HepG2 (cell line): ENCODE measurements around the gene CMTM8. TPM values are rescaled to one million over a fixed set of nuclear protein-coding genes. Genes with fewer than 3 reads are reported as not detected.

Source experiments
- GABPB1 ChIP-seq: IDR thresholded peaks from 2 replicates; pipeline ENCODE4 v1.6.1; 2016; ENCODE audit warnings: mild to moderate bottlenecking, missing genetic modification reagents, moderate library complexity, missing compliant biosample characterization
- MEF2D ChIP-seq: sonication (generic); formaldehyde crosslinking; IDR thresholded peaks from 2 replicates; pipeline ENCODE4 v1.5.1; 2020; ENCODE audit warnings: mild to moderate bottlenecking, missing genetic modification reagents
- NFRKB ChIP-seq: fragments of 450-650 bp; IDR thresholded peaks from 2 replicates; pipeline ENCODE4 v1.6.1; 2017
- RXRA ChIP-seq: sonication (generic); formaldehyde crosslinking; IDR thresholded peaks from 2 replicates; pipeline ENCODE4 v1.5.1; 2020; ENCODE audit warnings: missing genetic modification reagents
- SALL1 ChIP-seq: sonication (generic); formaldehyde crosslinking; IDR thresholded peaks from 2 replicates; pipeline ENCODE4 v1.8.0; 2022; ENCODE audit warnings: mild to moderate bottlenecking, missing genetic modification reagents
- TBL1XR1 ChIP-seq: fragments of 150-350 bp; IDR thresholded peaks from 2 replicates; pipeline ENCODE4 v1.6.1; 2014; ENCODE audit warnings: borderline replicate concordance, low read length; ENCODE audit not compliant: partially characterized antibody
- ZFX ChIP-seq: sonication (generic); formaldehyde crosslinking; IDR thresholded peaks from 2 replicates; pipeline ENCODE4 v1.4.0; 2020; ENCODE audit warnings: mild to moderate bottlenecking, low read depth, missing genetic modification reagents, moderate library complexity
- ZNF10 ChIP-seq: sonication (generic); formaldehyde crosslinking; IDR thresholded peaks from 2 replicates; pipeline ENCODE4 v1.4.0; 2020; ENCODE audit warnings: mild to moderate bottlenecking, low read depth, missing genetic modification reagents, borderline replicate concordance
- ZNF709 ChIP-seq: sonication (generic); formaldehyde crosslinking; IDR thresholded peaks from 2 replicates; pipeline ENCODE4 v1.5.0; 2020; ENCODE audit warnings: mild to moderate bottlenecking, missing genetic modification reagents
- ZNF766 ChIP-seq: sonication (generic); formaldehyde crosslinking; IDR thresholded peaks from 2 replicates; pipeline ENCODE4 v1.5.0; 2020; ENCODE audit warnings: missing genetic modification reagents, borderline replicate concordance
- ZNF773 ChIP-seq: sonication (generic); formaldehyde crosslinking; IDR thresholded peaks from 2 replicates; pipeline ENCODE4 v1.4.0; 2020; ENCODE audit warnings: missing genetic modification reagents, borderline replicate concordance
- polyA plus RNA-seq, 8 experiments: library from polyadenylated mRNA; depleted of rRNA in 3 of 8; stranded (reverse) in 7 of 8; unstranded in 1 of 8; fragments of >200 nt; fragmentation: Illumina TruSeq in 4 of 8; extraction: Trizol in 4 of 8; gene quantifications; 2 replicates each; pipeline versions ENCODE4 v1.2.1 to v1.2.3, GENCODE V29; 2011 to 2016; ENCODE audit warnings: low read depth in 4 of 8, missing spikeins in 1 of 8, mixed read lengths in 1 of 8; ENCODE audit not compliant: insufficient read depth in 1 of 8
- total RNA-seq, 5 experiments: library from RNA; depleted of rRNA; stranded (reverse); fragments of >200 nt; fragmentation: Illumina TruSeq; extraction: Trizol; gene quantifications; 2 replicates each; pipeline ENCODE4 v1.2.3, GENCODE V29; 2016; ENCODE audit warnings: low read depth in 1 of 5
- TF ChIP-seq, protein P1 (sequence below): sonication (generic); formaldehyde crosslinking; IDR thresholded peaks from 2 replicates; pipeline ENCODE4 v1.8.1; 2023; ENCODE audit warnings: mild to moderate bottlenecking, missing genetic modification reagents
- TF ChIP-seq, protein P2 (sequence below): sonication (generic); formaldehyde crosslinking; IDR thresholded peaks from 2 replicates; pipeline ENCODE4 v1.8.0; 2022; ENCODE audit warnings: missing genetic modification reagents, mild to moderate bottlenecking, inconsistent platforms, borderline replicate concordance
- TF ChIP-seq, protein P3 (sequence below): sonication (generic); formaldehyde crosslinking; IDR thresholded peaks from 2 replicates; pipeline ENCODE4 v1.4.0; 2020; ENCODE audit warnings: missing genetic modification reagents
- TF ChIP-seq, protein P4 (sequence below), 2 experiments: fragments of 450-650 bp in 1 of 2; sonication (generic) in 1 of 2; formaldehyde crosslinking; IDR thresholded peaks; 2 replicates each; pipeline versions ENCODE4 v1.5.0 to v1.8.0; 2020 to 2022; ENCODE audit warnings: mild to moderate bottlenecking in 1 of 2, missing genetic modification reagents in 1 of 2
- TF ChIP-seq, protein P5 (sequence below), 2 experiments: sonication (generic) in 1 of 2; formaldehyde crosslinking in 1 of 2; IDR thresholded peaks; 2 replicates each; pipeline versions ENCODE4 v1.4.0 to v1.6.1; 2018 to 2020; ENCODE audit warnings: missing genetic modification reagents in 2 of 2, borderline replicate concordance in 1 of 2, low read depth in 1 of 2, mild to moderate bottlenecking in 1 of 2, missing biosample characterization in 1 of 2

The CMTM8 gene
- total and polyA plus RNA-seq, 2 of the 13 experiments (the other 11 are each of a cell fraction or from before 2014, with no cell fraction given) = 8.9 to 15.8 TPM

DNA sequence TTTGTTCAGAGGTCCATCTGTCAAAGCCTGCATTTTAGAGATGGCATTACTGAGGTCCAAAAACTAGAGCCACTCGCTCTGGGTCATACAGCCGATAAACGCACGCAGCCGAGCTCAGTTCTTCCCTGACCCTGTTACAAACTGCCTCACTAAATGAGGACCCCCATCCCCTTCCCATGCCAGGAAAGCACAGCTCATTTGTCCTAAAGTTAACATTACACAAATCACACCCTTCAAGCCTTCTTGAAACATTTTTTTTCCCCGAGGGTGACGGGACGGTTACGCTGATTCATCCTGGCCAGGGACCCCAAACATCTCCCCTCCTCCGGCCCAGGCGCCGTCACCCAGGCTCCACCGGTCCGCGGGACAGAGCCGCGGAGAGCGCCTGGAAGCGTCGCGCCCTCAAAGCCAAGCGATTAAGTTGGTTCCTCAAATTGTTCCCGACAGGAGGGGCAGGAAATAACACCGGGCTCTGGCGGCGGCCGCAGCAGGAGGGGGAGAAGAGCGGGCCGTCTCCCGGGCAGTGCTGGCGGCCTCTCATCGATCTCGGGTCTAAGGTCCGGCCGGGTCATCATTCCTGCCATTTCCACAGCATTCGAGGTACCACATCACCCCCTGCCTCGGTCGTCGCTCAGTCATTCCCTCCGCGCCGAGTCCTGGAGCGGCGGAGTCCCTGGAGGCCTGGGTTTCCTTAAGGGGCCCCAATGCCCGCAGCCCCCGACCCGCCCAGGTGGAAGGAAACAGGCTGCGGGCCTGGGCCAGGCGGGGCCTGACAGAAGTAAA, 619 bp upstream of the CMTM8 start (continued):
- TF ChIP-seq, protein P1, sequence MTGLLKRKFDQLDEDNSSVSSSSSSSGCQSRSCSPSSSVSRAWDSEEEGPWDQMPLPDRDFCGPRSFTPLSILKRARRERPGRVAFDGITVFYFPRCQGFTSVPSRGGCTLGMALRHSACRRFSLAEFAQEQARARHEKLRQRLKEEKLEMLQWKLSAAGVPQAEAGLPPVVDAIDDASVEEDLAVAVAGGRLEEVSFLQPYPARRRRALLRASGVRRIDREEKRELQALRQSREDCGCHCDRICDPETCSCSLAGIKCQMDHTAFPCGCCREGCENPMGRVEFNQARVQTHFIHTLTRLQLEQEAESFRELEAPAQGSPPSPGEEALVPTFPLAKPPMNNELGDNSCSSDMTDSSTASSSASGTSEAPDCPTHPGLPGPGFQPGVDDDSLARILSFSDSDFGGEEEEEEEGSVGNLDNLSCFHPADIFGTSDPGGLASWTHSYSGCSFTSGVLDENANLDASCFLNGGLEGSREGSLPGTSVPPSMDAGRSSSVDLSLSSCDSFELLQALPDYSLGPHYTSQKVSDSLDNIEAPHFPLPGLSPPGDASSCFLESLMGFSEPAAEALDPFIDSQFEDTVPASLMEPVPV (CRISPR knock-in tag) = peak; percentile 66; the same call in 1 of the 2 replicates
- TF ChIP-seq ZFX (CRISPR knock-in tag) = peak; percentile 75; the same call in 1 of the 2 replicates
- peak; percentile 85 for TF ChIP-seq MEF2D
- TF ChIP-seq, protein P2, sequence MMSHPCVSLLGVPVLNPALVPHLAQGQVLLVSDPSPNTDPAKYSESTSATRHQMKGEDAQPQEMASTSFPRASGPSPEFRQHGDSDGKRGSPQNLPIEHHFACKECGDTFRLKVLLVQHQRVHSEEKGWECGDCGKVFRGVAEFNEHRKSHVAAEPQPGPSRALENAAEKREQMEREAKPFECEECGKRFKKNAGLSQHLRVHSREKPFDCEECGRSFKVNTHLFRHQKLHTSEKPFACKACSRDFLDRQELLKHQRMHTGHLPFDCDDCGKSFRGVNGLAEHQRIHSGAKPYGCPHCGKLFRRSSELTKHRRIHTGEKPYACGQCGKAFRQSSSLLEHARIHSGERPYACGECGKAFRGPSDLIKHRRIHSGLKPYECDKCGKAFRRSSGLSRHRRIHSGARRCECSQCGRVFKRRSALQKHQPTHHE (CRISPR knock-in tag) = no peak
- TF ChIP-seq, protein P3, sequence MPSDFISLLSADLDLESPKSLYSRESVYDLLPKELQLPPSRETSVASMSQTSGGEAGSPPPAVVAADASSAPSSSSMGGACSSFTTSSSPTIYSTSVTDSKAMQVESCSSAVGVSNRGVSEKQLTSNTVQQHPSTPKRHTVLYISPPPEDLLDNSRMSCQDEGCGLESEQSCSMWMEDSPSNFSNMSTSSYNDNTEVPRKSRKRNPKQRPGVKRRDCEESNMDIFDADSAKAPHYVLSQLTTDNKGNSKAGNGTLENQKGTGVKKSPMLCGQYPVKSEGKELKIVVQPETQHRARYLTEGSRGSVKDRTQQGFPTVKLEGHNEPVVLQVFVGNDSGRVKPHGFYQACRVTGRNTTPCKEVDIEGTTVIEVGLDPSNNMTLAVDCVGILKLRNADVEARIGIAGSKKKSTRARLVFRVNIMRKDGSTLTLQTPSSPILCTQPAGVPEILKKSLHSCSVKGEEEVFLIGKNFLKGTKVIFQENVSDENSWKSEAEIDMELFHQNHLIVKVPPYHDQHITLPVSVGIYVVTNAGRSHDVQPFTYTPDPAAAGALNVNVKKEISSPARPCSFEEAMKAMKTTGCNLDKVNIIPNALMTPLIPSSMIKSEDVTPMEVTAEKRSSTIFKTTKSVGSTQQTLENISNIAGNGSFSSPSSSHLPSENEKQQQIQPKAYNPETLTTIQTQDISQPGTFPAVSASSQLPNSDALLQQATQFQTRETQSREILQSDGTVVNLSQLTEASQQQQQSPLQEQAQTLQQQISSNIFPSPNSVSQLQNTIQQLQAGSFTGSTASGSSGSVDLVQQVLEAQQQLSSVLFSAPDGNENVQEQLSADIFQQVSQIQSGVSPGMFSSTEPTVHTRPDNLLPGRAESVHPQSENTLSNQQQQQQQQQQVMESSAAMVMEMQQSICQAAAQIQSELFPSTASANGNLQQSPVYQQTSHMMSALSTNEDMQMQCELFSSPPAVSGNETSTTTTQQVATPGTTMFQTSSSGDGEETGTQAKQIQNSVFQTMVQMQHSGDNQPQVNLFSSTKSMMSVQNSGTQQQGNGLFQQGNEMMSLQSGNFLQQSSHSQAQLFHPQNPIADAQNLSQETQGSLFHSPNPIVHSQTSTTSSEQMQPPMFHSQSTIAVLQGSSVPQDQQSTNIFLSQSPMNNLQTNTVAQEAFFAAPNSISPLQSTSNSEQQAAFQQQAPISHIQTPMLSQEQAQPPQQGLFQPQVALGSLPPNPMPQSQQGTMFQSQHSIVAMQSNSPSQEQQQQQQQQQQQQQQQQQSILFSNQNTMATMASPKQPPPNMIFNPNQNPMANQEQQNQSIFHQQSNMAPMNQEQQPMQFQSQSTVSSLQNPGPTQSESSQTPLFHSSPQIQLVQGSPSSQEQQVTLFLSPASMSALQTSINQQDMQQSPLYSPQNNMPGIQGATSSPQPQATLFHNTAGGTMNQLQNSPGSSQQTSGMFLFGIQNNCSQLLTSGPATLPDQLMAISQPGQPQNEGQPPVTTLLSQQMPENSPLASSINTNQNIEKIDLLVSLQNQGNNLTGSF = no peak
- TF ChIP-seq RXRA = peak; percentile 77
- TF ChIP-seq ZNF766 (CRISPR knock-in tag) = no peak
- 0 out of 2 replicates have a peak, but pooled peaks have one; percentile 37 for TF ChIP-seq ZNF773 (CRISPR knock-in tag)
- TF ChIP-seq TBL1XR1 = peak; percentile 21
- TF ChIP-seq GABPB1 (CRISPR knock-in tag) = peak; percentile 90
- TF ChIP-seq, protein P4, sequence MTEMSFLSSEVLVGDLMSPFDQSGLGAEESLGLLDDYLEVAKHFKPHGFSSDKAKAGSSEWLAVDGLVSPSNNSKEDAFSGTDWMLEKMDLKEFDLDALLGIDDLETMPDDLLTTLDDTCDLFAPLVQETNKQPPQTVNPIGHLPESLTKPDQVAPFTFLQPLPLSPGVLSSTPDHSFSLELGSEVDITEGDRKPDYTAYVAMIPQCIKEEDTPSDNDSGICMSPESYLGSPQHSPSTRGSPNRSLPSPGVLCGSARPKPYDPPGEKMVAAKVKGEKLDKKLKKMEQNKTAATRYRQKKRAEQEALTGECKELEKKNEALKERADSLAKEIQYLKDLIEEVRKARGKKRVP (CRISPR knock-in tag; IDR thresholded peaks at IDR 0.05) = no peak
- TF ChIP-seq NFRKB = no peak
- TF ChIP-seq SALL1 = peak; percentile 88
- TF ChIP-seq ZNF709 (CRISPR knock-in tag) = peak; percentile 91
- TF ChIP-seq ZNF10 = no peak
- TF ChIP-seq, protein P5, sequence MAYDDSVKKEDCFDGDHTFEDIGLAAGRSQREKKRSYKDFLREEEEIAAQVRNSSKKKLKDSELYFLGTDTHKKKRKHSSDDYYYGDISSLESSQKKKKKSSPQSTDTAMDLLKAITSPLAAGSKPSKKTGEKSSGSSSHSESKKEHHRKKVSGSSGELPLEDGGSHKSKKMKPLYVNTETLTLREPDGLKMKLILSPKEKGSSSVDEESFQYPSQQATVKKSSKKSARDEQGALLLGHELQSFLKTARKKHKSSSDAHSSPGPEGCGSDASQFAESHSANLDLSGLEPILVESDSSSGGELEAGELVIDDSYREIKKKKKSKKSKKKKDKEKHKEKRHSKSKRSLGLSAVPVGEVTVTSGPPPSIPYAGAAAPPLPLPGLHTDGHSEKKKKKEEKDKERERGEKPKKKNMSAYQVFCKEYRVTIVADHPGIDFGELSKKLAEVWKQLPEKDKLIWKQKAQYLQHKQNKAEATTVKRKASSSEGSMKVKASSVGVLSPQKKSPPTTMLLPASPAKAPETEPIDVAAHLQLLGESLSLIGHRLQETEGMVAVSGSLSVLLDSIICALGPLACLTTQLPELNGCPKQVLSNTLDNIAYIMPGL (CRISPR knock-in tag; IDR thresholded peaks at IDR 0.05; ENCODE audit: borderline replicate concordance in 1 of 2, low read depth in 1 of 2) = 0 out of 4 replicates have a peak, but pooled peaks have one; percentile 14 to 38
